ENCODE measurements around the gene SMIM29.

DNA sequence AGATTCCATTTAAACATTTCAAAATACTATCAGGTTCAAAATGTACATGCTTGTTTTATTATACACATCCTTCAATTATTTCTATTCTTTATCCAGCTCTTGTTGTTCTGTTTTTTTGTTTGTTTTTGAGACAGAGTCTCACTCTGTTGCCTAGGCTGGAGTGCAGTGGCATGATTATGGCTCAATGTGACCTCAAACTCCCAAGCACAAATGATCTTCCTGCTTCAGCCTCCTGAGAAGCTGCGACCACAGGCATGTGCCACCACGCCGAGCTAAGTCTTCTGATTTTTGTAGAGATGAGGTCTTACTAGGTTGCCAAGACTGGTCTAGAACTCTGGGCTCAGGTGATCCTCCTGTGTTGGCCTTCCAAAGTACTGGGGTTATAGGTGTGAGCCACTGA lies 44.1 kb upstream of the SMIM29 start:
- TF ChIP-seq, protein P1, sequence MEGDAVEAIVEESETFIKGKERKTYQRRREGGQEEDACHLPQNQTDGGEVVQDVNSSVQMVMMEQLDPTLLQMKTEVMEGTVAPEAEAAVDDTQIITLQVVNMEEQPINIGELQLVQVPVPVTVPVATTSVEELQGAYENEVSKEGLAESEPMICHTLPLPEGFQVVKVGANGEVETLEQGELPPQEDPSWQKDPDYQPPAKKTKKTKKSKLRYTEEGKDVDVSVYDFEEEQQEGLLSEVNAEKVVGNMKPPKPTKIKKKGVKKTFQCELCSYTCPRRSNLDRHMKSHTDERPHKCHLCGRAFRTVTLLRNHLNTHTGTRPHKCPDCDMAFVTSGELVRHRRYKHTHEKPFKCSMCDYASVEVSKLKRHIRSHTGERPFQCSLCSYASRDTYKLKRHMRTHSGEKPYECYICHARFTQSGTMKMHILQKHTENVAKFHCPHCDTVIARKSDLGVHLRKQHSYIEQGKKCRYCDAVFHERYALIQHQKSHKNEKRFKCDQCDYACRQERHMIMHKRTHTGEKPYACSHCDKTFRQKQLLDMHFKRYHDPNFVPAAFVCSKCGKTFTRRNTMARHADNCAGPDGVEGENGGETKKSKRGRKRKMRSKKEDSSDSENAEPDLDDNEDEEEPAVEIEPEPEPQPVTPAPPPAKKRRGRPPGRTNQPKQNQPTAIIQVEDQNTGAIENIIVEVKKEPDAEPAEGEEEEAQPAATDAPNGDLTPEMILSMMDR (IDR thresholded peaks at IDR 0.05; ENCODE audit: low read depth, low read length, poor library complexity, severe bottlenecking) = no peak
- no peak for TF ChIP-seq EZH2phosphoT487 (IDR thresholded peaks at IDR 0.05; ENCODE audit: borderline replicate concordance, low read length)

Data from DOHH2 (cell line).